ENCODE measurements around the gene MAPK8IP2.
"Not testable (repeated sequence)": the region's sequence is repeated elsewhere in the genome, so short reads cannot be mapped to it uniquely, and the experiment has no call there.

MAPK8IP2 gene

GRCh38 chr22:50613291-50613981, 12.8 kb downstream of the MAPK8IP2 start:
- Histone ChIP-seq H2AFZ (ENCODE audit: low read depth, low read length) (no peak overlapping the region), H3K9ac (ENCODE audit: low read depth, low read length) (no peak overlapping the region), H3K27ac (ENCODE audit: low read length) (no peak overlapping the region), H3K4me3 (ENCODE audit: low read depth in 1 of 2, low read length in 2 of 2) (no peak overlapping the region), H3K79me2 (ENCODE audit: insufficient read depth, low read length) (no peaks in the 10 kb centered on the region), H3K4me1 (ENCODE audit: insufficient read depth, low read length) (no peaks in the 10 kb centered on the region), H4K20me1 (ENCODE audit: insufficient read depth, low read length) (no peaks in the 10 kb centered on the region), H3K27me3 (ENCODE audit: insufficient read depth, low read length, poor library complexity) (no peaks in the 10 kb centered on the region), H3K9me3 (ENCODE audit: insufficient read depth, low read length, severe bottlenecking) (no peaks in the 10 kb centered on the region), H3K36me3 (ENCODE audit: insufficient read depth, low read length) (no peaks in the 10 kb centered on the region), H3K4me2 (ENCODE audit: insufficient read depth, low read length) (no peak overlapping the region)
- ATAC-seq (ENCODE audit: insufficient read depth, low read depth) (no peak), DNase-seq (no peak)
- no peak for TF ChIP-seq EZH2 (IDR thresholded peaks at IDR 0.05; ENCODE audit: borderline replicate concordance, low read depth, low read length, severe bottlenecking)
- no peak for TF ChIP-seq CTCF (IDR thresholded peaks at IDR 0.05; ENCODE audit: borderline replicate concordance, extremely low read depth, low read length, poor library complexity, severe bottlenecking)

- not testable (repeated sequence) for DNase-seq; H2AFZ ChIP-seq (ENCODE audit: low read depth, low read length); H3K4me3 ChIP-seq (ENCODE audit: low read depth in 1 of 2, low read length in 2 of 2); H3K9ac ChIP-seq (ENCODE audit: low read depth, low read length); H3K4me2 ChIP-seq (ENCODE audit: insufficient read depth, low read length); H3K27me3 ChIP-seq (ENCODE audit: insufficient read depth, low read length, poor library complexity); H3K9me3 ChIP-seq (ENCODE audit: insufficient read depth, low read length, severe bottlenecking); H3K4me1 ChIP-seq (ENCODE audit: insufficient read depth, low read length); H4K20me1 ChIP-seq (ENCODE audit: insufficient read depth, low read length); H3K79me2 ChIP-seq (ENCODE audit: insufficient read depth, low read length); ATAC-seq (ENCODE audit: insufficient read depth, low read depth); H3K27ac ChIP-seq (ENCODE audit: low read length); H3K36me3 ChIP-seq (ENCODE audit: insufficient read depth, low read length)
Observed at GRCh38 chr22:50614296-50614695, 13.7 kb downstream of the MAPK8IP2 start.

GRCh38 chr22:50620593-50621355, 20.2 kb downstream of the MAPK8IP2 start:
- Histone ChIP-seq H3K79me2 (ENCODE audit: insufficient read depth, low read length) (no peaks in the 10 kb centered on the region), H3K4me3 (ENCODE audit: low read depth in 1 of 2, low read length in 2 of 2) (peak overlapping the region; percentile 1 to 56; a peak in 3 of 4 replicates), H3K27ac (ENCODE audit: low read length) (peak overlapping the region; percentile 77), H3K36me3 (ENCODE audit: insufficient read depth, low read length) (peaks cover 9% of the 10 kb centered on the region), H2AFZ (ENCODE audit: low read depth, low read length) (peak overlapping the region; percentile 66), H3K9ac (ENCODE audit: low read depth, low read length) (peak overlapping the region; percentile 43), H3K4me1 (ENCODE audit: insufficient read depth, low read length) (peaks cover 37% of the 10 kb centered on the region), H3K27me3 (ENCODE audit: insufficient read depth, low read length, poor library complexity) (no peaks in the 10 kb centered on the region), H3K9me3 (ENCODE audit: insufficient read depth, low read length, severe bottlenecking) (no peaks in the 10 kb centered on the region), H4K20me1 (ENCODE audit: insufficient read depth, low read length) (no peaks in the 10 kb centered on the region), H3K4me2 (ENCODE audit: insufficient read depth, low read length) (peak overlapping the region; percentile 66)
- ATAC-seq (ENCODE audit: insufficient read depth, low read depth) (peak; percentile 87), DNase-seq (peak; percentile 55)
- TF ChIP-seq EZH2 (IDR thresholded peaks at IDR 0.05; ENCODE audit: borderline replicate concordance, low read depth, low read length, severe bottlenecking) (no peak), CTCF (IDR thresholded peaks at IDR 0.05; ENCODE audit: borderline replicate concordance, extremely low read depth, low read length, poor library complexity, severe bottlenecking) (peak; percentile 85)

- ATAC-seq (ENCODE audit: insufficient read depth, low read depth) (peak; percentile 70), DNase-seq (peak; percentile 58)
- H3K9ac ChIP-seq (ENCODE audit: low read depth, low read length): peak overlapping the region; percentile 43
- peaks cover 16% of the 10 kb centered on the region for H3K36me3 ChIP-seq (ENCODE audit: insufficient read depth, low read length)
- peaks cover 1% of the 10 kb centered on the region for H3K79me2 ChIP-seq (ENCODE audit: insufficient read depth, low read length)
- H3K27ac ChIP-seq (ENCODE audit: low read length): peak overlapping the region; percentile 77
- H2AFZ ChIP-seq (ENCODE audit: low read depth, low read length): peak overlapping the region; percentile 66
- peak overlapping the region; percentile 66 for H3K4me2 ChIP-seq (ENCODE audit: insufficient read depth, low read length)
- TF ChIP-seq CTCF (IDR thresholded peaks at IDR 0.05; ENCODE audit: borderline replicate concordance, extremely low read depth, low read length, poor library complexity, severe bottlenecking) (no peak), EZH2 (IDR thresholded peaks at IDR 0.05; ENCODE audit: borderline replicate concordance, low read depth, low read length, severe bottlenecking) (no peak)
- no peaks in the 10 kb centered on the region for H4K20me1 ChIP-seq (ENCODE audit: insufficient read depth, low read length)
- H3K4me3 ChIP-seq (ENCODE audit: low read depth in 1 of 2, low read length in 2 of 2): peak overlapping the region; percentile 1 to 56; a peak in 3 of 4 replicates
- H3K9me3 ChIP-seq (ENCODE audit: insufficient read depth, low read length, severe bottlenecking): no peaks in the 10 kb centered on the region
- H3K27me3 ChIP-seq (ENCODE audit: insufficient read depth, low read length, poor library complexity): no peaks in the 10 kb centered on the region
- peaks cover 41% of the 10 kb centered on the region for H3K4me1 ChIP-seq (ENCODE audit: insufficient read depth, low read length)
Observed at GRCh38 chr22:50621356-50621880, 20.8 kb downstream of the MAPK8IP2 start.

Measured in DND-41 (cell line).